ENCODE results near the gene TPRX2. TPM values are rescaled to one million over a fixed set of nuclear protein-coding genes. Genes with fewer than 3 reads are reported as not detected.
A peak's percentile ranks its signal among the peaks of the same experiment; 100 is the strongest.
"Not testable (repeated sequence)": the region's sequence is repeated elsewhere in the genome, so short reads cannot be mapped to it uniquely, and the experiment has no call there.

TPRX2 gene
- total and polyA plus RNA-seq, 9 donors = not detected

- H3K36me3 ChIP-seq (ENCODE audit: control insufficient read depth, insufficient read depth, low read length) = no peaks in the 10 kb centered on the region
- no peak for DNase-seq
- H3K4me3 ChIP-seq (ENCODE audit: low read length) = no peak overlapping the region
- H3K27me3 ChIP-seq (ENCODE audit: control insufficient read depth, insufficient read depth, low read length) = no peaks in the 10 kb centered on the region
- H3K4me1 ChIP-seq (ENCODE audit: control insufficient read depth, insufficient read depth, low read length) = no peaks in the 10 kb centered on the region
- WGBS (ENCODE audit: insufficient coverage) = 60% methylated on average over 4 of the region's 7 CpGs
- no peak overlapping the region for H3K27ac ChIP-seq (ENCODE audit: low read length)
- H3K9me3 ChIP-seq (replicated peaks; ENCODE audit: control insufficient read depth, low read depth, low read length) = peaks cover 6% of the 10 kb centered on the region
These were observed 32.0 kb downstream of the TPRX2 start for GRCh38 chr19:47890865-47891621.

- 60% methylated on average over 1 of the region's 2 CpGs for WGBS (ENCODE audit: insufficient coverage)
- Histone ChIP-seq H3K9me3 (replicated peaks; ENCODE audit: control insufficient read depth, low read depth, low read length) (peaks cover 6% of the 10 kb centered on the region), H3K27me3 (ENCODE audit: control insufficient read depth, insufficient read depth, low read length) (no peaks in the 10 kb centered on the region), H3K27ac (ENCODE audit: low read length) (no peak overlapping the region), H3K36me3 (ENCODE audit: control insufficient read depth, insufficient read depth, low read length) (no peaks in the 10 kb centered on the region), H3K4me1 (ENCODE audit: control insufficient read depth, insufficient read depth, low read length) (no peaks in the 10 kb centered on the region), H3K4me3 (ENCODE audit: low read length) (no peak overlapping the region)
- no peak for DNase-seq
These were observed 32.5 kb downstream of the TPRX2 start for GRCh38 chr19:47891622-47891922.

GRCh38 chr19:47891923-47892666, 33.1 kb downstream of the TPRX2 start:
- no peak for DNase-seq
- H3K27ac ChIP-seq (ENCODE audit: low read length) = no peak overlapping the region
- H3K27me3 ChIP-seq (ENCODE audit: control insufficient read depth, insufficient read depth, low read length) = no peaks in the 10 kb centered on the region
- no peak overlapping the region for H3K4me3 ChIP-seq (ENCODE audit: low read length)
- H3K9me3 ChIP-seq (replicated peaks; ENCODE audit: control insufficient read depth, low read depth, low read length) = peaks cover 6% of the 10 kb centered on the region
- H3K36me3 ChIP-seq (ENCODE audit: control insufficient read depth, insufficient read depth, low read length) = no peaks in the 10 kb centered on the region
- H3K4me1 ChIP-seq (ENCODE audit: control insufficient read depth, insufficient read depth, low read length) = no peaks in the 10 kb centered on the region
- WGBS (ENCODE audit: insufficient coverage) = 75% methylated on average over 3 of the region's 7 CpGs

- Histone ChIP-seq H3K36me3 (ENCODE audit: control insufficient read depth, insufficient read depth, low read length) (no peaks in the 10 kb centered on the region), H3K27me3 (ENCODE audit: control insufficient read depth, insufficient read depth, low read length) (no peaks in the 10 kb centered on the region), H3K27ac (ENCODE audit: low read length) (no peak overlapping the region), H3K9me3 (replicated peaks; ENCODE audit: control insufficient read depth, low read depth, low read length) (peaks cover 6% of the 10 kb centered on the region), H3K4me1 (ENCODE audit: control insufficient read depth, insufficient read depth, low read length) (no peaks in the 10 kb centered on the region), H3K4me3 (ENCODE audit: low read length) (no peak overlapping the region)
- no peak for DNase-seq
- WGBS (ENCODE audit: insufficient coverage) = 92% methylated on average over 4 of the region's 5 CpGs
These were observed 36.2 kb downstream of the TPRX2 start for GRCh38 chr19:47895165-47895782.

GRCh38 chr19:47896019-47896418, 37.0 kb downstream of the TPRX2 start:
- Histone ChIP-seq H3K4me1 (ENCODE audit: control insufficient read depth, insufficient read depth, low read length) (no peaks in the 10 kb centered on the region), H3K27me3 (ENCODE audit: control insufficient read depth, insufficient read depth, low read length) (no peaks in the 10 kb centered on the region), H3K9me3 (replicated peaks; ENCODE audit: control insufficient read depth, low read depth, low read length) (peaks cover 6% of the 10 kb centered on the region), H3K27ac (ENCODE audit: low read length) (no peak overlapping the region), H3K4me3 (ENCODE audit: low read length) (no peak overlapping the region), H3K36me3 (ENCODE audit: control insufficient read depth, insufficient read depth, low read length) (no peaks in the 10 kb centered on the region)
- 100% methylated on average over 1 of the region's 4 CpGs for WGBS (ENCODE audit: insufficient coverage)
- DNase-seq = no peak

GRCh38 chr19:47896773-47897172, 37.7 kb downstream of the TPRX2 start:
- Histone ChIP-seq H3K27ac (ENCODE audit: low read length) (no peak overlapping the region), H3K4me1 (ENCODE audit: control insufficient read depth, insufficient read depth, low read length) (no peaks in the 10 kb centered on the region), H3K36me3 (ENCODE audit: control insufficient read depth, insufficient read depth, low read length) (no peaks in the 10 kb centered on the region), H3K4me3 (ENCODE audit: low read length) (no peak overlapping the region), H3K27me3 (ENCODE audit: control insufficient read depth, insufficient read depth, low read length) (no peaks in the 10 kb centered on the region), H3K9me3 (replicated peaks; ENCODE audit: control insufficient read depth, low read depth, low read length) (peaks cover 6% of the 10 kb centered on the region)
- WGBS (ENCODE audit: insufficient coverage) = 92% methylated on average over 2 of the region's 5 CpGs
- no peak for DNase-seq

- H3K36me3 ChIP-seq (ENCODE audit: control insufficient read depth, insufficient read depth, low read length) = no peaks in the 10 kb centered on the region
- peaks cover 4% of the 10 kb centered on the region for H3K9me3 ChIP-seq (replicated peaks; ENCODE audit: control insufficient read depth, low read depth, low read length)
- no peak overlapping the region for H3K27ac ChIP-seq (ENCODE audit: low read length)
- no peaks in the 10 kb centered on the region for H3K4me1 ChIP-seq (ENCODE audit: control insufficient read depth, insufficient read depth, low read length)
- DNase-seq = peak; percentile 14
- no peak overlapping the region for H3K4me3 ChIP-seq (ENCODE audit: low read length)
- 60% methylated on average over 7 of the region's 9 CpGs for WGBS (ENCODE audit: insufficient coverage)
- H3K27me3 ChIP-seq (ENCODE audit: control insufficient read depth, insufficient read depth, low read length) = no peaks in the 10 kb centered on the region
These were observed 38.8 kb downstream of the TPRX2 start for GRCh38 chr19:47897861-47898260.

GRCh38 chr19:47899335-47899734, 40.3 kb downstream of the TPRX2 start:
- no peaks in the 10 kb centered on the region for H3K27me3 ChIP-seq (ENCODE audit: control insufficient read depth, insufficient read depth, low read length)
- no peak for DNase-seq
- no peak overlapping the region for H3K4me3 ChIP-seq (ENCODE audit: low read length)
- no peaks in the 10 kb centered on the region for H3K4me1 ChIP-seq (ENCODE audit: control insufficient read depth, insufficient read depth, low read length)
- H3K27ac ChIP-seq (ENCODE audit: low read length) = no peak overlapping the region
- peaks cover 4% of the 10 kb centered on the region for H3K9me3 ChIP-seq (replicated peaks; ENCODE audit: control insufficient read depth, low read depth, low read length)
- 84% methylated on average over 5 of the region's 8 CpGs for WGBS (ENCODE audit: insufficient coverage)
- no peaks in the 10 kb centered on the region for H3K36me3 ChIP-seq (ENCODE audit: control insufficient read depth, insufficient read depth, low read length)

- 93% methylated on average over 3 of the region's 7 CpGs for WGBS (ENCODE audit: insufficient coverage)
- no peak for DNase-seq
- no peaks in the 10 kb centered on the region for H3K27me3 ChIP-seq (ENCODE audit: control insufficient read depth, insufficient read depth, low read length)
- no peak overlapping the region for H3K4me3 ChIP-seq (ENCODE audit: low read length)
- H3K36me3 ChIP-seq (ENCODE audit: control insufficient read depth, insufficient read depth, low read length) = no peaks in the 10 kb centered on the region
- no peaks in the 10 kb centered on the region for H3K4me1 ChIP-seq (ENCODE audit: control insufficient read depth, insufficient read depth, low read length)
- no peak overlapping the region for H3K27ac ChIP-seq (ENCODE audit: low read length)
- H3K9me3 ChIP-seq (replicated peaks; ENCODE audit: control insufficient read depth, low read depth, low read length) = no peaks in the 10 kb centered on the region
These were observed 42.3 kb downstream of the TPRX2 start for GRCh38 chr19:47901370-47901769.

- H3K9me3 ChIP-seq (replicated peaks; ENCODE audit: control insufficient read depth, low read depth, low read length); H3K4me1 ChIP-seq (ENCODE audit: control insufficient read depth, insufficient read depth, low read length); DNase-seq; H3K36me3 ChIP-seq (ENCODE audit: control insufficient read depth, insufficient read depth, low read length); H3K27ac ChIP-seq (ENCODE audit: low read length); H3K27me3 ChIP-seq (ENCODE audit: control insufficient read depth, insufficient read depth, low read length); H3K4me3 ChIP-seq (ENCODE audit: low read length): not testable (repeated sequence)
- WGBS (ENCODE audit: insufficient coverage) = 0% methylated on average over 3 of the region's 14 CpGs
These were observed 50.3 kb downstream of the TPRX2 start for GRCh38 chr19:47909350-47909749.

Data from muscle of leg (tissue), 11 donors.